Keratinocyte (primary cell): ENCODE measurements around the gene TNS1. TPM values are rescaled to one million over a fixed set of nuclear protein-coding genes. Genes with fewer than 3 reads are reported as not detected.

ENCODE experiments used
- DNase-seq: peaks from one replicate; pipeline ENCODE4 v3.0.0-alpha.2; 2011; ENCODE audit warnings: low read depth, missing footprints, low spot score
- FAIRE-seq: peaks from 2 replicates; lab custom pipeline; 2011; peaks lifted over from hg19 to GRCh38; lab: Jason Lieb, UNC
- H2AFZ ChIP-seq: 2 replicates; pipeline ENCODE4 v1.6.0; 2012; ENCODE audit warnings: low read length, control low read depth, inconsistent platforms; ENCODE audit not compliant: control insufficient read depth
- H3K27ac ChIP-seq: 2 replicates; pipeline ENCODE4 v1.5.1; 2011; ENCODE audit warnings: low read length; ENCODE audit not compliant: control insufficient read depth, insufficient read depth
- H3K27me3 ChIP-seq: 3 replicates; pipeline ENCODE4 v1.6.0; 2011; ENCODE audit warnings: low read length; ENCODE audit not compliant: control insufficient read depth, insufficient read depth; ENCODE audit errors: extremely low read depth
- H3K36me3 ChIP-seq, 2 experiments: 2 replicates in 1 of 2; 3 replicates in 1 of 2; pipeline ENCODE4 v1.5.1; 2011; ENCODE audit warnings: low read length in 2 of 2, mild to moderate bottlenecking in 1 of 2; ENCODE audit not compliant: control insufficient read depth in 2 of 2, insufficient read depth in 2 of 2; ENCODE audit errors: extremely low read depth in 1 of 2
- H3K4me1 ChIP-seq: 3 replicates; pipeline ENCODE4 v1.5.1; 2011; ENCODE audit warnings: low read length; ENCODE audit not compliant: control insufficient read depth, insufficient read depth; ENCODE audit errors: extremely low read depth
- H3K4me2 ChIP-seq: 3 replicates; pipeline ENCODE4 v1.6.0; 2011; ENCODE audit warnings: low read depth, low read length; ENCODE audit not compliant: control insufficient read depth, insufficient read depth; ENCODE audit errors: extremely low read depth
- H3K4me3 ChIP-seq, 3 experiments: fragments of 200-600 bp in 1 of 3; sonication (generic) in 1 of 3; 2 replicates in 2 of 3; 3 replicates in 1 of 3; pipeline ENCODE4 v1.5.1; 2011 to 2016; ENCODE audit warnings: low read length in 3 of 3, mild to moderate bottlenecking in 3 of 3, control low read depth in 2 of 3, inconsistent platforms in 1 of 3, low read depth in 1 of 3, mixed read lengths in 1 of 3, mixed run types in 1 of 3, moderate library complexity in 1 of 3; ENCODE audit not compliant: control insufficient read depth in 2 of 3, insufficient read depth in 2 of 3; ENCODE audit errors: extremely low read depth in 1 of 3
- H3K79me2 ChIP-seq: 2 replicates; pipeline ENCODE4 v1.6.0; 2012; ENCODE audit warnings: low read length; ENCODE audit not compliant: control insufficient read depth, insufficient read depth
- H3K9ac ChIP-seq: 3 replicates; pipeline ENCODE4 v1.6.0; 2011; ENCODE audit warnings: low read length; ENCODE audit not compliant: control insufficient read depth, insufficient read depth; ENCODE audit errors: extremely low read depth
- H3K9me1 ChIP-seq: 3 replicates; pipeline ENCODE4 v1.6.0; 2011; ENCODE audit warnings: low read length; ENCODE audit not compliant: control insufficient read depth, insufficient read depth; ENCODE audit errors: extremely low read depth
- H3K9me3 ChIP-seq: 2 replicates; pipeline ENCODE4 v1.5.1; 2012; ENCODE audit warnings: low read depth, low read length; ENCODE audit not compliant: control insufficient read depth
- H4K20me1 ChIP-seq: 3 replicates; pipeline ENCODE4 v1.6.0; 2011; ENCODE audit warnings: low read length; ENCODE audit not compliant: control insufficient read depth, insufficient read depth; ENCODE audit errors: extremely low read depth
- EZH2 ChIP-seq: IDR thresholded peaks from one replicate; pipeline ENCODE4 v1.6.1; 2012; ENCODE audit warnings: inconsistent platforms, mild to moderate bottlenecking, low read length, moderate library complexity
- dilution Hi-C: fragments of 300-500 bp; cut with MboI; formaldehyde crosslinking; loops from one replicate; pipeline ENCODE4 v1.7.0; 2020; ENCODE audit warnings: low sequenced_read_pairs; ENCODE audit not compliant: extremely low pct_ligation_motif_present
- polyA plus RNA-seq, 5 experiments: library from polyadenylated mRNA; depleted of rRNA in 3 of 5; stranded (reverse) in 3 of 5; stranded (forward) in 1 of 5; unstranded in 1 of 5; fragments of >200 nt; gene quantifications; 1 replicate in 1 of 5; 2 replicates in 3 of 5; 3 replicates in 1 of 5; pipeline versions ENCODE4 v1.2.1 to v1.2.3, GENCODE V29; 2011 to 2012; ENCODE audit warnings: missing spikeins in 2 of 5, low read depth in 1 of 5, low replicate concordance in 1 of 5
- TF ChIP-seq, protein P1 (sequence below), 3 experiments: IDR thresholded peaks in 1 of 3; conservative IDR thresholded peaks in 1 of 3; optimal IDR thresholded peaks in 1 of 3; 2 replicates in 2 of 3; 3 replicates in 1 of 3; pipeline versions ENCODE3 to v1.5.1; 2011; ENCODE audit warnings: low read length in 3 of 3, mild to moderate bottlenecking in 3 of 3, moderate library complexity in 2 of 3, control low read depth in 1 of 3, inconsistent platforms in 1 of 3; ENCODE audit not compliant: insufficient read depth in 2 of 3; ENCODE audit errors: extremely low read depth in 1 of 3

Gene TNS1
- polyA plus RNA-seq, 1 donor (not counting 4 experiments of a cell fraction or from before 2014, with no cell fraction given), result 2.5 TPM

DNA sequence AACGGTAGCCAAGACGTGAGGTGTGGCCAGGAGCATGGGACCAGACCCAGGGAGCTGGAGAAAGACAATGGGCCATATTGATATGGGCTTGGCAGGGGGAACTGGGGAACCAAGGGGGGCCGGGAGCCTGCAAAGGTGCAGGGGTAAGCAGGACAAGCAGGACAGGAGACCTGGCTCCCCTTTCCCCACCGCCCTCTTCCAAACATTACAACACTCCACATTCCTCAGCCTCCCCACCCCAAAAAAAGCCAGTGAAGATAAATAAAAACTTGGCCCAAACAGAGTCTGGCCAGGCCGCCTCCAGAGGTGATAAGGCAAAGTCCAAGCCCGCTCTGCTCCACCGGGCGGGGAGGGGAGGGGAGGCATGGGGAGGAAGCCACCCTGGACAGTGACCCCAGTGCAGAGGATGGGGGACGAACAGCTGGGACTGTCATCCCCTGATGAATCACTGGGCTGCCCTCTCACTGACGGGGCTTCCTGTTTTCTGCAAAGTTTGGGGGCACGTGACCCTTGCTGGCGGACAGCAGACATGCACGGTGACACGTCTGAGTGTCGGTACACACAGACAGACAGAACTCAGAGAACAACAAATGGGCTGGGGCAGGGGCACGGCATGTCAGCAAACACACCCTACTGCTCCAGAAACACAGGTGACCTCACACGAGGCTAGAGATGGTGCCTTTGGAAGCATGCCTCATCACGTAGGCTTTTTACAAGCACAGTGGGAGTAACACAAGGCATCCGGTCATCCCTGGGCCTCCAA lies 100.2 kb downstream of the TNS1 start:
- Histone ChIP-seq H3K36me3 (no peaks in the 10 kb centered on the region), H2AFZ (no peak overlapping the region), H3K4me1 (peaks cover 23% of the 10 kb centered on the region), H3K4me2 (no peak overlapping the region), H3K9me3 (no peaks in the 10 kb centered on the region), H3K4me3 (no peak overlapping the region), H3K79me2 (no peaks in the 10 kb centered on the region), H3K9me1 (peaks cover 4% of the 10 kb centered on the region), H3K9ac (no peak overlapping the region), H4K20me1 (peaks cover 4% of the 10 kb centered on the region), H3K27me3 (peaks cover 33% of the 10 kb centered on the region), H3K27ac (no peak overlapping the region)
- DNase-seq (no peak), FAIRE-seq (no peak)
- dilution Hi-C loops, result no loop called here
- TF ChIP-seq, protein P1, sequence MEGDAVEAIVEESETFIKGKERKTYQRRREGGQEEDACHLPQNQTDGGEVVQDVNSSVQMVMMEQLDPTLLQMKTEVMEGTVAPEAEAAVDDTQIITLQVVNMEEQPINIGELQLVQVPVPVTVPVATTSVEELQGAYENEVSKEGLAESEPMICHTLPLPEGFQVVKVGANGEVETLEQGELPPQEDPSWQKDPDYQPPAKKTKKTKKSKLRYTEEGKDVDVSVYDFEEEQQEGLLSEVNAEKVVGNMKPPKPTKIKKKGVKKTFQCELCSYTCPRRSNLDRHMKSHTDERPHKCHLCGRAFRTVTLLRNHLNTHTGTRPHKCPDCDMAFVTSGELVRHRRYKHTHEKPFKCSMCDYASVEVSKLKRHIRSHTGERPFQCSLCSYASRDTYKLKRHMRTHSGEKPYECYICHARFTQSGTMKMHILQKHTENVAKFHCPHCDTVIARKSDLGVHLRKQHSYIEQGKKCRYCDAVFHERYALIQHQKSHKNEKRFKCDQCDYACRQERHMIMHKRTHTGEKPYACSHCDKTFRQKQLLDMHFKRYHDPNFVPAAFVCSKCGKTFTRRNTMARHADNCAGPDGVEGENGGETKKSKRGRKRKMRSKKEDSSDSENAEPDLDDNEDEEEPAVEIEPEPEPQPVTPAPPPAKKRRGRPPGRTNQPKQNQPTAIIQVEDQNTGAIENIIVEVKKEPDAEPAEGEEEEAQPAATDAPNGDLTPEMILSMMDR (optimal IDR thresholded peaks at IDR 0.05 in 1 of 3, IDR thresholded peaks at IDR 0.05 in 1 of 3, conservative IDR thresholded peaks at IDR 0.05 in 1 of 3; ENCODE audit: extremely low read depth in 1 of 3, insufficient read depth in 2 of 3, low read length in 3 of 3), result no peak
- TF ChIP-seq EZH2, result no peak

- no peak overlapping the region for H3K27ac ChIP-seq
- dilution Hi-C loops, result no loop called here
- H2AFZ ChIP-seq, result no peak overlapping the region
- no peaks in the 10 kb centered on the region for H3K36me3 ChIP-seq
- H3K79me2 ChIP-seq, result no peaks in the 10 kb centered on the region
- FAIRE-seq, result no peak
- peaks cover 4% of the 10 kb centered on the region for H3K9me1 ChIP-seq
- H3K4me3 ChIP-seq, result no peak overlapping the region
- H3K4me2 ChIP-seq, result no peak overlapping the region
- no peaks in the 10 kb centered on the region for H4K20me1 ChIP-seq
- H3K9ac ChIP-seq, result no peak overlapping the region
- no peak for TF ChIP-seq EZH2
- TF ChIP-seq, protein P1 (optimal IDR thresholded peaks at IDR 0.05 in 1 of 3, IDR thresholded peaks at IDR 0.05 in 1 of 3, conservative IDR thresholded peaks at IDR 0.05 in 1 of 3; ENCODE audit: extremely low read depth in 1 of 3, insufficient read depth in 2 of 3, low read length in 3 of 3), result no peak
- peaks cover 33% of the 10 kb centered on the region for H3K27me3 ChIP-seq
- no peak for DNase-seq
- peaks cover 29% of the 10 kb centered on the region for H3K4me1 ChIP-seq
- H3K9me3 ChIP-seq, result no peaks in the 10 kb centered on the region
Observed at GRCh38 chr2:217901835-217902378, 100.9 kb downstream of the TNS1 start.
